ENCODE data around the gene KIAA0930. TPM values are rescaled to one million over a fixed set of nuclear protein-coding genes. Genes with fewer than 3 reads are reported as not detected.
"Not testable (repeated sequence)": the region's sequence is repeated elsewhere in the genome, so short reads cannot be mapped to it uniquely, and the experiment has no call there.

The KIAA0930 gene
- total RNA-seq, 1 experiment from 2014 or later, result 31.8 TPM

- DNase-seq (ENCODE audit: extremely low read depth, low read depth), result no peak
These were observed 35.9 kb downstream of the KIAA0930 start for GRCh38 chr22:45204819-45205218.

GRCh38 chr22:45204241-45204640 is 36.5 kb downstream of the KIAA0930 start:
- no peak for DNase-seq (ENCODE audit: extremely low read depth, low read depth)

GRCh38 chr22:45203150-45203951 is 37.3 kb downstream of the KIAA0930 start:
- no peak for DNase-seq (ENCODE audit: extremely low read depth, low read depth)

GRCh38 chr22:45202333-45203149 is 38.2 kb downstream of the KIAA0930 start:
- no peak for DNase-seq (ENCODE audit: extremely low read depth, low read depth)

GRCh38 chr22:45201678-45202332 is 38.9 kb downstream of the KIAA0930 start:
- no peak for DNase-seq (ENCODE audit: extremely low read depth, low read depth)

- DNase-seq (ENCODE audit: extremely low read depth, low read depth), result no peak
These were observed 39.7 kb downstream of the KIAA0930 start for GRCh38 chr22:45200860-45201511.

GRCh38 chr22:45200230-45200629 is 40.5 kb downstream of the KIAA0930 start:
- no peak for DNase-seq (ENCODE audit: extremely low read depth, low read depth)

GRCh38 chr22:45199723-45200122 is 41.0 kb downstream of the KIAA0930 start:
- DNase-seq (ENCODE audit: extremely low read depth, low read depth), result no peak

- no peak for DNase-seq (ENCODE audit: extremely low read depth, low read depth)
These were observed 42.3 kb downstream of the KIAA0930 start for GRCh38 chr22:45198463-45198795.

- DNase-seq (ENCODE audit: extremely low read depth, low read depth), result no peak
These were observed 42.9 kb downstream of the KIAA0930 start for GRCh38 chr22:45197606-45198462.

- DNase-seq (ENCODE audit: extremely low read depth, low read depth), result no peak
These were observed 43.6 kb downstream of the KIAA0930 start for GRCh38 chr22:45196926-45197605.

GRCh38 chr22:45196308-45196707 is 44.4 kb downstream of the KIAA0930 start:
- no peak for DNase-seq (ENCODE audit: extremely low read depth, low read depth)

- DNase-seq (ENCODE audit: extremely low read depth, low read depth), result no peak
These were observed 45.1 kb downstream of the KIAA0930 start for GRCh38 chr22:45195616-45196015.

GRCh38 chr22:45194686-45195085 is 46.0 kb downstream of the KIAA0930 start:
- DNase-seq (ENCODE audit: extremely low read depth, low read depth), result no peak

- no peak for DNase-seq (ENCODE audit: extremely low read depth, low read depth)
These were observed 48.0 kb downstream of the KIAA0930 start for GRCh38 chr22:45192701-45193187.

GRCh38 chr22:45191746-45192145 is 48.9 kb downstream of the KIAA0930 start:
- DNase-seq (ENCODE audit: extremely low read depth, low read depth), result not testable (repeated sequence)

- DNase-seq (ENCODE audit: extremely low read depth, low read depth), result no peak
These were observed 50.4 kb downstream of the KIAA0930 start for GRCh38 chr22:45190202-45190872.

- DNase-seq (ENCODE audit: extremely low read depth, low read depth), result no peak
These were observed 51.9 kb downstream of the KIAA0930 start for GRCh38 chr22:45188779-45189178.

- DNase-seq (ENCODE audit: extremely low read depth, low read depth), result no peak
These were observed 52.8 kb downstream of the KIAA0930 start for GRCh38 chr22:45187891-45188290.

Measured in NCI-H460 (cell line).